Astrocyte (in vitro differentiated cells and primary cell): ENCODE measurements around the gene OR7C1. TPM values are rescaled to one million over a fixed set of nuclear protein-coding genes. Genes with fewer than 3 reads are reported as not detected.

ENCODE experiments used
- DNase-seq: peaks from one replicate; pipeline ENCODE4 v3.0.0-alpha.2; 2010; ENCODE audit warnings: low read depth
- FAIRE-seq: peaks from 2 replicates; lab custom pipeline; 2011; peaks lifted over from hg19 to GRCh38; lab: Jason Lieb, UNC
- H2AFZ ChIP-seq: 2 replicates; pipeline ENCODE4 v1.6.0; 2012; ENCODE audit warnings: low read depth, low read length, inconsistent platforms
- H3K27ac ChIP-seq: 2 replicates; pipeline ENCODE4 v1.5.1; 2011; ENCODE audit warnings: low read depth, low read length, inconsistent platforms
- H3K27me3 ChIP-seq: 2 replicates; pipeline ENCODE4 v1.6.0; 2011; ENCODE audit warnings: low read length, inconsistent platforms; ENCODE audit not compliant: insufficient read depth
- H3K36me3 ChIP-seq: 2 replicates; pipeline ENCODE4 v1.5.1; 2011; ENCODE audit warnings: low read length, inconsistent platforms; ENCODE audit not compliant: insufficient read depth
- H3K4me1 ChIP-seq: 2 replicates; pipeline ENCODE4 v1.5.1; 2011; ENCODE audit warnings: low read length, inconsistent platforms; ENCODE audit not compliant: insufficient read depth
- H3K4me2 ChIP-seq: 2 replicates; pipeline ENCODE4 v1.6.0; 2012; ENCODE audit warnings: low read length, inconsistent platforms
- H3K4me3 ChIP-seq: 2 replicates; pipeline ENCODE4 v1.5.1; 2011; ENCODE audit warnings: low read depth, mild to moderate bottlenecking, low read length, inconsistent platforms; ENCODE audit not compliant: insufficient read depth
- H3K79me2 ChIP-seq: 2 replicates; pipeline ENCODE4 v1.6.0; 2012; ENCODE audit warnings: mild to moderate bottlenecking, low read length, inconsistent platforms; ENCODE audit not compliant: insufficient read depth
- H3K9ac ChIP-seq: 2 replicates; pipeline ENCODE4 v1.6.0; 2012; ENCODE audit warnings: mild to moderate bottlenecking, low read length, inconsistent platforms
- H3K9me3 ChIP-seq: 2 replicates; pipeline ENCODE4 v1.5.1; 2012; ENCODE audit warnings: low read depth, mild to moderate bottlenecking, low read length, inconsistent platforms; ENCODE audit not compliant: insufficient read depth
- H4K20me1 ChIP-seq: 2 replicates; pipeline ENCODE4 v1.6.0; 2012; ENCODE audit warnings: low read length, inconsistent platforms; ENCODE audit not compliant: insufficient read depth
- H3K27ac Mint-ChIP-seq: one replicate; pipeline ENCODE4 v1.8.0; 2021; ENCODE audit warnings: mild to moderate bottlenecking, mixed read lengths; ENCODE audit not compliant: unreplicated experiment
- H3K27me3 Mint-ChIP-seq: one replicate; pipeline ENCODE4 v1.8.0; 2021; ENCODE audit warnings: low read depth, mixed read lengths; ENCODE audit not compliant: unreplicated experiment
- H3K36me3 Mint-ChIP-seq: one replicate; pipeline ENCODE4 v1.8.0; 2021; ENCODE audit warnings: low read depth, mixed read lengths; ENCODE audit not compliant: unreplicated experiment
- H3K4me1 Mint-ChIP-seq: one replicate; pipeline ENCODE4 v1.8.0; 2021; ENCODE audit warnings: low read depth, mixed read lengths; ENCODE audit not compliant: unreplicated experiment
- H3K4me3 Mint-ChIP-seq: one replicate; pipeline ENCODE4 v1.8.0; 2021; ENCODE audit warnings: mild to moderate bottlenecking, moderate library complexity, mixed read lengths; ENCODE audit not compliant: unreplicated experiment
- H3K9me3 Mint-ChIP-seq: one replicate; pipeline ENCODE4 v1.8.0; 2021; ENCODE audit warnings: mild to moderate bottlenecking, mixed read lengths; ENCODE audit not compliant: unreplicated experiment
- CTCF ChIP-seq: IDR thresholded peaks from 2 replicates; pipeline ENCODE4 v1.5.1; 2011; ENCODE audit warnings: low read depth, mild to moderate bottlenecking, inconsistent platforms, low read length, moderate library complexity; ENCODE audit not compliant: insufficient read depth
- EZH2 ChIP-seq: IDR thresholded peaks from 2 replicates; pipeline ENCODE4 v1.6.1; 2012; ENCODE audit warnings: mild to moderate bottlenecking, low read length, inconsistent platforms; ENCODE audit not compliant: insufficient read depth
- total RNA-seq: library from RNA; stranded (reverse); gene quantifications from 2 replicates; pipeline ENCODE4 v1.2.1, GENCODE V29; 2021

OR7C1 gene
- total RNA-seq, 1 donor from 2014 or later = not detected

DNA sequence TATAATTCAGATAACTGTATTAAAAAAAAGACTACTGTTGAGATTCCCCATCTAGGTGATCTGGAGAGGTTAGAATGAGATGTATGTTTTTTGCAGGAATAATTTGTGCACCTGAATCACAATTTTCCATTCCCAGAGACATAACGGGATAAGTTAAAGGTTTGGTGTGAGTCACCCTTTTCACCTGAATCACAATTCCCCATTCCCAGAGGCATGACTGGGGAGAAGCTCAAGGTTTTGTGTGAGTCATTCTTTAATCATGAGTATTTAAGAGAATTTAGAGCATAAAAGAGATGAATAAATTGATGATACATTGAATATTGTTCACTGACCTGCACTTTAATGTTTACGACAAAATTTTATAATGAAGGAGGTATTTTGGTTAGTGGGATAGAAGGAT lies 9.0 kb downstream of the OR7C1 start:
- Histone ChIP-seq H2AFZ (no peak overlapping the region), H3K27ac (no peak overlapping the region), H3K4me3 (no peak overlapping the region), H3K9ac (no peak overlapping the region), H3K9me3 (no peaks in the 10 kb centered on the region), H3K4me1 (no peaks in the 10 kb centered on the region), H3K79me2 (no peaks in the 10 kb centered on the region), H4K20me1 (no peaks in the 10 kb centered on the region), H3K4me2 (no peak overlapping the region), H3K36me3 (no peaks in the 10 kb centered on the region), H3K27me3 (no peaks in the 10 kb centered on the region)
- DNase-seq = no peak
- no peak overlapping the region for H3K4me3 Mint-ChIP-seq
- H3K4me1 Mint-ChIP-seq = no peaks in the 10 kb centered on the region
- peaks cover 4% of the 10 kb centered on the region for H3K9me3 Mint-ChIP-seq
- TF ChIP-seq EZH2 (no peak), CTCF (no peak)
- H3K27ac Mint-ChIP-seq = no peak overlapping the region
- H3K36me3 Mint-ChIP-seq = no peaks in the 10 kb centered on the region
- FAIRE-seq = no peak
- H3K27me3 Mint-ChIP-seq = peaks cover 8% of the 10 kb centered on the region

DNA sequence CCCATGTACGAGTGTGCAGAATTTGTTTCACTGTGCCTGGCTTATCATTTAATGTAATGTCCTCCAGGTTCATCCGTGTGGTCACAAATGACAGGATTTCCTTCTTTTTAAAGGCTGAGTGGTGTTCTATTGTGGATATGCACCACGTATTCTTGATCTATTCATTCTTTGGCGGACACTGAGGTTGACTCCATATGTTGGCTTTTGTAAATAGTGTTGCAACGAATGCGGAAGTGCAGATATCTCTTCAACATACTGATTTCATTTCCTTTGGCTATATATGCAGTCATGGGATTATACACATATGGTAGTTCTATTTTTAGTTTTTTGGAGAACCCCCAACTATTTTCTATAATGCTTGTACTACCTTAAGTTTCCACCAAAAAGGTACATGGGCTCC lies 13.0 kb downstream of the OR7C1 start:
- H3K36me3 ChIP-seq = no peaks in the 10 kb centered on the region
- no peak overlapping the region for H3K9ac ChIP-seq
- no peaks in the 10 kb centered on the region for H3K4me1 ChIP-seq
- H3K27me3 ChIP-seq = no peaks in the 10 kb centered on the region
- no peaks in the 10 kb centered on the region for H3K79me2 ChIP-seq
- no peak overlapping the region for H3K27ac ChIP-seq
- Mint-ChIP-seq H3K27ac (no peak overlapping the region), H3K27me3 (peaks cover 2% of the 10 kb centered on the region), H3K9me3 (no peaks in the 10 kb centered on the region), H3K4me1 (no peaks in the 10 kb centered on the region), H3K4me3 (no peak overlapping the region), H3K36me3 (no peaks in the 10 kb centered on the region)
- no peak overlapping the region for H3K4me3 ChIP-seq
- no peak for TF ChIP-seq CTCF
- TF ChIP-seq EZH2 = no peak
- FAIRE-seq = no peak
- H3K4me2 ChIP-seq = no peak overlapping the region
- DNase-seq = no peak
- no peaks in the 10 kb centered on the region for H3K9me3 ChIP-seq
- no peak overlapping the region for H2AFZ ChIP-seq
- H4K20me1 ChIP-seq = no peaks in the 10 kb centered on the region

- Mint-ChIP-seq H3K4me3 (no peak overlapping the region), H3K27me3 (no peaks in the 10 kb centered on the region), H3K27ac (no peak overlapping the region), H3K4me1 (no peaks in the 10 kb centered on the region), H3K9me3 (peaks cover 2% of the 10 kb centered on the region), H3K36me3 (no peaks in the 10 kb centered on the region)
- FAIRE-seq (no peak), DNase-seq (no peak)
- no peaks in the 10 kb centered on the region for H3K36me3 ChIP-seq
- H3K4me3 ChIP-seq = no peak overlapping the region
- H3K27me3 ChIP-seq = no peaks in the 10 kb centered on the region
- H3K4me1 ChIP-seq = no peaks in the 10 kb centered on the region
- no peak overlapping the region for H3K4me2 ChIP-seq
- TF ChIP-seq EZH2 = no peak
- TF ChIP-seq CTCF = no peak
- H3K79me2 ChIP-seq = no peaks in the 10 kb centered on the region
- no peaks in the 10 kb centered on the region for H4K20me1 ChIP-seq
- no peak overlapping the region for H3K27ac ChIP-seq
- no peak overlapping the region for H2AFZ ChIP-seq
- H3K9ac ChIP-seq = no peak overlapping the region
- no peaks in the 10 kb centered on the region for H3K9me3 ChIP-seq
Observed at GRCh38 chr19:14818588-14818987, 16.4 kb downstream of the OR7C1 start.
